CD4-positive, alpha-beta T cell (primary cell): Measurements from ENCODE around the gene SCRT2. TPM values are rescaled to one million over a fixed set of nuclear protein-coding genes. Genes with fewer than 3 reads are reported as not detected.

Experiments
- ATAC-seq: fragments of 200-7000 bp; cut with Tn5 transposase; one replicate; pipeline ENCODE4 v1.10.0; 2022; ENCODE audit warnings: mild to moderate bottlenecking; ENCODE audit not compliant: poor library complexity
- CTCF ChIA-PET: fragments of 350-600 bp; sonication (Branson Sonifier 250); formaldehyde crosslinking; loops from one replicate; lab custom pipeline; 2021; ENCODE audit warnings: antibody characterized with exemption, inconsistent platforms; lab: Charles Lee
- POLR2A ChIA-PET: fragments of 350-600 bp; sonication (Branson Sonifier 250); formaldehyde crosslinking; loops from one replicate; lab custom pipeline; 2021; ENCODE audit warnings: antibody characterized with exemption, inconsistent platforms; lab: Charles Lee
- DNase-seq, 14 experiments: peaks; one replicate each; pipeline ENCODE4 v3.0.0-alpha.2; 2013 to 2020; ENCODE audit warnings: mixed read lengths in 2 of 14
- H3K27ac ChIP-seq, 2 donors: one replicate each; pipeline versions ENCODE4 v1.5.1 to v1.7.0; 2013; ENCODE audit warnings: low read length in 2 of 2, low read depth in 1 of 2, mild to moderate bottlenecking in 1 of 2
- H3K27me3 ChIP-seq, 2 experiments: 1 replicate in 1 of 2; 2 replicates in 1 of 2; pipeline versions ENCODE4 v1.6.1 to v1.7.0; 2013; ENCODE audit warnings: low read length in 2 of 2, control low read depth in 1 of 2, mild to moderate bottlenecking in 1 of 2, moderate library complexity in 1 of 2; ENCODE audit not compliant: insufficient read depth in 2 of 2, control insufficient read depth in 1 of 2
- H3K36me3 ChIP-seq: one replicate; pipeline ENCODE4 v1.6.1; 2013; ENCODE audit warnings: low read length, control low read depth; ENCODE audit not compliant: insufficient read depth
- H3K4me1 ChIP-seq: one replicate; pipeline ENCODE4 v1.6.1; 2013; ENCODE audit warnings: low read length, control low read depth; ENCODE audit not compliant: insufficient read depth
- H3K4me3 ChIP-seq: one replicate; pipeline ENCODE4 v1.5.1; 2013; ENCODE audit warnings: mild to moderate bottlenecking, low read length, moderate library complexity
- H3K9me3 ChIP-seq, 2 experiments: 1 replicate in 1 of 2; 2 replicates in 1 of 2; pipeline versions ENCODE4 v1.6.1 to v1.7.0; 2013; ENCODE audit warnings: low read length in 2 of 2, mild to moderate bottlenecking in 2 of 2, control low read depth in 1 of 2, moderate library complexity in 1 of 2; ENCODE audit not compliant: control insufficient read depth in 1 of 2, insufficient read depth in 1 of 2
- H3K27ac Mint-ChIP-seq: one replicate; pipeline ENCODE4 v1.8.0; 2020; ENCODE audit warnings: mixed read lengths
- H3K27me3 Mint-ChIP-seq: one replicate; pipeline ENCODE4 v1.8.0; 2021; ENCODE audit warnings: mixed read lengths
- H3K36me3 Mint-ChIP-seq: one replicate; pipeline ENCODE4 v1.8.0; 2021; ENCODE audit warnings: low read depth, mixed read lengths
- H3K4me1 Mint-ChIP-seq: one replicate; pipeline ENCODE4 v1.8.0; 2021; ENCODE audit warnings: low read depth, mixed read lengths
- H3K4me3 Mint-ChIP-seq: one replicate; pipeline ENCODE4 v1.8.0; 2020; ENCODE audit warnings: mild to moderate bottlenecking, mixed read lengths
- H3K9me3 Mint-ChIP-seq: one replicate; pipeline ENCODE4 v1.8.0; 2020; ENCODE audit warnings: mixed read lengths
- CTCF ChIP-seq: fragments of 200-600 bp; IDR thresholded peaks from one replicate; pipeline ENCODE4 v1.8.0; 2022; ENCODE audit warnings: antibody characterized with exemption, mild to moderate bottlenecking
- intact Hi-C, 2 experiments: fragments of 100-400 bp; cut with DNase I in 1 of 2; cut with micrococcal nuclease in 1 of 2; formaldehyde crosslinking; loops; one replicate each; pipeline versions ENCODE4 v1.15.1 to v1.9.0; 2023 to 2025; cut with DNase I, micrococcal nuclease
- total RNA-seq, 174 experiments: library from RNA in 2 of 174; stranded (reverse) in 2 of 174; gene quantifications; one replicate each; pipeline ENCODE4 v1.2.3 and lab custom pipeline; 2021 to 2026

Gene SCRT2
- total RNA-seq, 2 experiments from 2014 or later = not detected

GRCh38 chr20:688809-689212 is 13.2 kb upstream of the SCRT2 start:
- H3K4me1 ChIP-seq = no peaks in the 10 kb centered on the region
- H3K36me3 ChIP-seq = no peaks in the 10 kb centered on the region
- intact Hi-C loops = no loop called here
- Mint-ChIP-seq H3K9me3 (no peaks in the 10 kb centered on the region), H3K27ac (no peak overlapping the region), H3K4me3 (no peak overlapping the region), H3K27me3 (peaks cover 41% of the 10 kb centered on the region), H3K4me1 (no peaks in the 10 kb centered on the region), H3K36me3 (no peaks in the 10 kb centered on the region)
- POLR2A ChIA-PET = no interaction called here
- DNase-seq (no peak), ATAC-seq (no peak)
- no peaks in the 10 kb centered on the region for H3K27me3 ChIP-seq
- no peak for TF ChIP-seq CTCF
- no peak overlapping the region for H3K27ac ChIP-seq
- CTCF ChIA-PET = no interaction called here
- H3K4me3 ChIP-seq = no peak overlapping the region
- peaks cover 0 to 16% of the 10 kb centered on the region in 2 experiments for H3K9me3 ChIP-seq

GRCh38 chr20:687468-688203 is 12.0 kb upstream of the SCRT2 start:
- no peak for ATAC-seq
- CTCF ChIA-PET = no interaction called here

DNA sequence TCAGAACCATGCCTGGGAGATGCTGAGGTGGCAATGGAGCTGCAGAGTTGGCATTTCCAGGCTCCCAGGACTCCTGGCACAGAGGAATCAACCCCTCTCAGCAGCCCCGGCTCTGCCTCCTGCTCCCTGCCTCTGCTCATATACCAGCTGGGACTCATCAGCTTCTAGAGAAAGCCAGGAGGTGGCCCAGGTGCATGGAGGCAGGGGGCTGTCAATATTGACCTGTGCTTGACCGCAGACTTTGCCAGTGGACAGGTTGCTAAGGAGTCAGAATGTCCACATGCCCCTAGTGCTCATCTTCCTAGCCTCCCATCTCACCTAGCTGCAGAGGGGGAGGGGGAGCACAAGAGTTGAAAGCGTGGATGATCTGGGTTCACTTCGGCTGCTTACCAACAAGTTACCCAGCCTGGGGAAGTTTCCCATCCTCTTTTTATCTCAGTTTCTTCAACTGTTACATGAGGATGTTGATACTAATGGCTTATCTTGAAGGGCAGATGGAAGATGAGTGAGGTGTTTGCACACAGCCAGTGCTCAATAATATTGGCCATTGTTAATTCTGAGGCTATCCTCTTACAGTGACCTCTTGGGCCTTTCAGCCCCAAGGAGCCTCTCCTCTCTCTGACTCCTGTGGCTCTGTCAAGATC is 9.2 kb upstream of the SCRT2 start:
- no peaks in the 10 kb centered on the region for H3K9me3 Mint-ChIP-seq
- Histone ChIP-seq H3K27ac (no peak overlapping the region), H3K4me1 (no peaks in the 10 kb centered on the region), H3K4me3 (no peak overlapping the region), H3K9me3 (peaks cover 0 to 16% of the 10 kb centered on the region in 2 experiments), H3K36me3 (no peaks in the 10 kb centered on the region), H3K27me3 (peaks cover 13 to 14% of the 10 kb centered on the region in 2 experiments)
- TF ChIP-seq CTCF = no peak
- H3K27ac Mint-ChIP-seq = no peak overlapping the region
- no peak for DNase-seq
- intact Hi-C loops = no loop called here
- H3K4me3 Mint-ChIP-seq = no peak overlapping the region
- CTCF ChIA-PET = no interaction called here
- H3K4me1 Mint-ChIP-seq = no peaks in the 10 kb centered on the region
- peaks cover 57% of the 10 kb centered on the region for H3K27me3 Mint-ChIP-seq
- ATAC-seq = no peak
- POLR2A ChIA-PET = no interaction called here
- H3K36me3 Mint-ChIP-seq = no peaks in the 10 kb centered on the region

More at GRCh38 chr20:687468-688203, 12.0 kb upstream of the SCRT2 start:
- Mint-ChIP-seq H3K27ac (no peak overlapping the region), H3K4me3 (no peak overlapping the region), H3K4me1 (no peaks in the 10 kb centered on the region), H3K27me3 (peaks cover 47% of the 10 kb centered on the region), H3K9me3 (no peaks in the 10 kb centered on the region), H3K36me3 (no peaks in the 10 kb centered on the region)
- peaks cover 1 to 2% of the 10 kb centered on the region in 2 experiments for H3K27me3 ChIP-seq
- no peak overlapping the region for H3K27ac ChIP-seq
- peaks cover 0 to 16% of the 10 kb centered on the region in 2 experiments for H3K9me3 ChIP-seq
- POLR2A ChIA-PET = no interaction called here
- no peak for TF ChIP-seq CTCF
- no peaks in the 10 kb centered on the region for H3K36me3 ChIP-seq
- H3K4me3 ChIP-seq = no peak overlapping the region
- H3K4me1 ChIP-seq = no peaks in the 10 kb centered on the region
- no peak for DNase-seq
- intact Hi-C loops = no loop called here
